IMR-90 (cell line): ENCODE data around the gene UBA7. TPM values are rescaled to one million over a fixed set of nuclear protein-coding genes. Genes with fewer than 3 reads are reported as not detected.

ENCODE experiments used
- ATAC-seq: fragments of 200-7000 bp; cut with Tn5 transposase; 2 replicates; pipeline ENCODE4 v1.9.1; 2020; ENCODE audit warnings: low read depth, mild to moderate bottlenecking, moderate library complexity
- BruUV-seq: library from RNA; stranded (reverse); fragments of 400-500 nt; replicated peaks from 2 replicates; lab custom pipeline; 2021; lab: Mats Ljungman, UMichigan
- CTCF ChIA-PET: fragments of 300-600 bp; formaldehyde crosslinking; extraction: SDS; loops from one replicate; lab custom pipeline; 2021; ENCODE audit warnings: antibody characterized with exemption; lab: Yijun Ruan, JAX
- POLR2A ChIA-PET: fragments of 300-600 bp; sonication (Branson Sonifier 250); formaldehyde crosslinking; loops from one replicate; lab custom pipeline; 2022; ENCODE audit warnings: antibody characterized with exemption; ENCODE audit not compliant: unreplicated experiment; lab: Charles Lee
- DNase-seq: peaks from one replicate; pipeline ENCODE4 v3.0.0; 2013
- H2AFZ ChIP-seq: replicated peaks from 2 replicates; pipeline ENCODE3; 2013; ENCODE audit warnings: low read length, mild to moderate bottlenecking; ENCODE audit not compliant: poor library complexity
- H2AK5ac ChIP-seq: 2 replicates; pipeline ENCODE4 v1.6.1; 2013; ENCODE audit warnings: low read depth, low read length, inconsistent platforms
- H2AK9ac ChIP-seq: replicated peaks from 2 replicates; pipeline ENCODE3; 2013; ENCODE audit warnings: mild to moderate bottlenecking, low read depth, low read length, moderate library complexity; ENCODE audit not compliant: poor library complexity
- H2BK120ac ChIP-seq: 2 replicates; pipeline ENCODE4 v1.6.1; 2013; ENCODE audit warnings: low read depth, low read length, inconsistent platforms
- H2BK15ac ChIP-seq: 3 replicates; pipeline ENCODE4 v1.6.1; 2013; ENCODE audit warnings: low read depth, low read length, inconsistent platforms
- H2BK20ac ChIP-seq: 2 replicates; pipeline ENCODE4 v1.6.1; 2013; ENCODE audit warnings: low read depth, mild to moderate bottlenecking, inconsistent platforms, low read length, moderate library complexity
- H2BK5ac ChIP-seq: 2 replicates; pipeline ENCODE4 v1.6.1; 2013; ENCODE audit warnings: mild to moderate bottlenecking, low read depth, low read length, inconsistent platforms; ENCODE audit not compliant: poor library complexity, severe bottlenecking
- H3K14ac ChIP-seq: replicated peaks from 2 replicates; pipeline ENCODE4 v1.6.1; 2013; ENCODE audit warnings: low read depth, low read length, inconsistent platforms
- H3K18ac ChIP-seq: 2 replicates; pipeline ENCODE4 v1.6.1; 2013; ENCODE audit warnings: low read depth, low read length, control low read depth
- H3K23ac ChIP-seq: 2 replicates; pipeline ENCODE4 v1.6.1; 2013; ENCODE audit warnings: low read depth, low read length, inconsistent platforms
- H3K27ac ChIP-seq: 2 replicates; pipeline ENCODE4 v1.5.1; 2013; ENCODE audit warnings: mild to moderate bottlenecking, control low read depth, low read length; ENCODE audit not compliant: insufficient read depth
- H3K27me3 ChIP-seq: 2 replicates; pipeline ENCODE4 v1.6.1; 2013; ENCODE audit warnings: low read length; ENCODE audit not compliant: control insufficient read depth, insufficient read depth
- H3K36me3 ChIP-seq: 2 replicates; pipeline ENCODE4 v1.6.1; 2013; ENCODE audit warnings: low read length, mixed read lengths; ENCODE audit not compliant: control insufficient read depth, insufficient read depth
- H3K4ac ChIP-seq: 2 replicates; pipeline ENCODE4 v1.6.1; 2013; ENCODE audit warnings: low read depth, low read length, inconsistent platforms
- H3K4me1 ChIP-seq: 2 replicates; pipeline ENCODE4 v1.6.1; 2013; ENCODE audit warnings: low read length, mixed read lengths; ENCODE audit not compliant: control insufficient read depth, insufficient read depth
- H3K4me2 ChIP-seq: 2 replicates; pipeline ENCODE4 v1.6.1; 2013; ENCODE audit warnings: low read depth, mild to moderate bottlenecking, control low read depth, low read length, moderate library complexity
- H3K4me3 ChIP-seq: 2 replicates; pipeline ENCODE4 v1.5.1; 2013; ENCODE audit warnings: low read depth, mild to moderate bottlenecking, control low read depth, low read length, moderate library complexity; ENCODE audit not compliant: insufficient read depth
- H3K56ac ChIP-seq: 2 replicates; pipeline ENCODE4 v1.6.1; 2013; ENCODE audit warnings: low read length, inconsistent platforms; ENCODE audit not compliant: insufficient read depth; ENCODE audit errors: extremely low read depth
- H3K79me1 ChIP-seq, 2 experiments: 2 replicates each; pipeline ENCODE4 v1.6.1; 2013; ENCODE audit warnings: low read length in 2 of 2, inconsistent platforms in 1 of 2, low read depth in 1 of 2
- H3K9ac ChIP-seq: 2 replicates; pipeline ENCODE4 v1.6.1; 2013; ENCODE audit warnings: low read depth, low read length, control low read depth
- H3K9me1 ChIP-seq: 2 replicates; pipeline ENCODE4 v1.6.1; 2013; ENCODE audit warnings: low read length, inconsistent platforms; ENCODE audit not compliant: insufficient read depth
- H3K9me3 ChIP-seq: 2 replicates; pipeline ENCODE4 v1.6.1; 2013; ENCODE audit warnings: low read length; ENCODE audit not compliant: control insufficient read depth, insufficient read depth
- H4K20me1 ChIP-seq: 2 replicates; pipeline ENCODE4 v1.6.1; 2013; ENCODE audit warnings: low read length, inconsistent platforms; ENCODE audit not compliant: insufficient read depth
- H4K5ac ChIP-seq: 2 replicates; pipeline ENCODE4 v1.6.1; 2013; ENCODE audit warnings: mild to moderate bottlenecking, low read depth, low read length, control low read depth
- H4K8ac ChIP-seq, 2 experiments: 2 replicates each; pipeline ENCODE4 v1.6.1; 2013; ENCODE audit warnings: low read depth in 2 of 2, low read length in 2 of 2, control low read depth in 1 of 2, inconsistent platforms in 1 of 2
- H4K91ac ChIP-seq: 2 replicates; pipeline ENCODE4 v1.6.1; 2013; ENCODE audit warnings: low read depth, low read length, inconsistent platforms; ENCODE audit not compliant: insufficient read depth
- CTCF ChIP-seq: conservative IDR thresholded peaks from 2 replicates; pipeline ENCODE4 v1.5.1; 2012; ENCODE audit warnings: mild to moderate bottlenecking, low read depth, low read length, improper control_type of control experiment
- FOS ChIP-seq: fragments of 150-350 bp; IDR thresholded peaks from 2 replicates; pipeline ENCODE4 v1.6.1; 2016; ENCODE audit warnings: low read depth, low read length
- MAFK ChIP-seq: IDR thresholded peaks from 2 replicates; pipeline ENCODE4 v1.6.1; 2012; ENCODE audit warnings: low read depth, low read length, improper control_type of control experiment
- RAD21 ChIP-seq: IDR thresholded peaks from 2 replicates; pipeline ENCODE4 v1.6.1; 2012; ENCODE audit warnings: low read length, improper control_type of control experiment
- RCOR1 ChIP-seq: IDR thresholded peaks from 2 replicates; pipeline ENCODE4 v1.6.1; 2012; ENCODE audit warnings: mild to moderate bottlenecking, low read length, improper control_type of control experiment; ENCODE audit not compliant: insufficient replicate concordance
- RFX5 ChIP-seq: IDR thresholded peaks from 2 replicates; pipeline ENCODE4 v1.8.0; 2012; ENCODE audit warnings: low read depth, mild to moderate bottlenecking, low read length, moderate library complexity
- SMC3 ChIP-seq: fragments of 150-350 bp; IDR thresholded peaks from 2 replicates; pipeline ENCODE4 v1.6.1; 2016; ENCODE audit warnings: low read depth, mild to moderate bottlenecking, antibody characterized with exemption, low read length, moderate library complexity
- USF2 ChIP-seq: fragments of 150-350 bp; IDR thresholded peaks from 2 replicates; pipeline ENCODE4 v1.6.1; 2017; ENCODE audit warnings: mild to moderate bottlenecking, antibody characterized with exemption, low read length, low read depth
- WGBS, 2 experiments: methylation state at CpG; one replicate each; pipeline versions ENCODE4 v1.1.5 to v1.1.7; 2013; ENCODE audit warnings: missing lambda C conversion rate in 2 of 2; ENCODE audit not compliant: insufficient read length in 1 of 2; ENCODE audit errors: extremely low coverage in 2 of 2; 5-methylcytosine and 5-hydroxymethylcytosine counted together
- dilution Hi-C: fragments of 300-500 bp; cut with HindIII; formaldehyde crosslinking; loops from one replicate; pipeline ENCODE4 v1.14.3; 2018; ENCODE audit warnings: low sequenced_read_pairs; ENCODE audit not compliant: unreplicated experiment
- in situ Hi-C: fragments of 300-500 bp; cut with MboI; formaldehyde crosslinking; loops from 3 replicates; pipeline ENCODE4 v1.14.3; 2019; ENCODE audit warnings: low sequenced_read_pairs, inconsistent platforms, mixed read lengths
- intact Hi-C: fragments of 100-400 bp; cut with micrococcal nuclease; formaldehyde crosslinking; loops from 2 replicates; pipeline ENCODE4 v1.10.0; 2022
- polyA plus RNA-seq, 3 experiments: library from polyadenylated mRNA; depleted of rRNA; stranded (reverse); fragments of >200 nt; gene quantifications; 2 replicates each; pipeline ENCODE4 v1.2.3, GENCODE V29; 2012; ENCODE audit warnings: low replicate concordance in 1 of 3
- total RNA-seq: library from RNA; depleted of rRNA; stranded (reverse); fragments of >200 nt; gene quantifications from 2 replicates; pipeline ENCODE4 v1.2.3, GENCODE V29; 2012

UBA7 gene
- total and polyA plus RNA-seq, 2 of the 4 experiments (the other 2 are of a cell fraction): 18.6 to 57.8 TPM

- peaks cover 4% of the 10 kb centered on the region; the same call in 1 of the 2 replicates for H3K36me3 ChIP-seq
- no peak overlapping the region for H3K4ac ChIP-seq
- H3K27me3 ChIP-seq: peaks cover 5% of the 10 kb centered on the region; the same call in 1 of the 2 replicates
- ChIA-PET POLR2A (no interaction called here), CTCF (no interaction called here)
- BruUV-seq: no TSS peak
- H3K4me1 ChIP-seq: peaks cover 7% of the 10 kb centered on the region
- H2BK120ac ChIP-seq: no peak overlapping the region
- in situ Hi-C loops (no loop called here), dilution Hi-C loops (no loop called here), intact Hi-C loops (no loop called here)
- no peak overlapping the region for H3K23ac ChIP-seq
- no peak for ATAC-seq
- peak overlapping the region; percentile 61 for H2AFZ ChIP-seq
- no peak overlapping the region for H3K4me3 ChIP-seq
- H2AK5ac ChIP-seq: no peak overlapping the region
- no peak overlapping the region for H4K91ac ChIP-seq
- 83% methylated on average over 1 of the region's 2 CpGs; no CpG with 5 or more reads in 1 of the 2 experiments for WGBS, 2 experiments
- no peak overlapping the region for H4K8ac ChIP-seq
- peaks cover 4 to 34% of the 10 kb centered on the region in 2 experiments for H3K79me1 ChIP-seq
- H3K9ac ChIP-seq: no peak overlapping the region
- no peak overlapping the region for H3K4me2 ChIP-seq
- H4K20me1 ChIP-seq: peaks cover 5% of the 10 kb centered on the region; the same call in 1 of the 2 replicates
- H3K9me3 ChIP-seq: no peaks in the 10 kb centered on the region
- no peak overlapping the region for H3K18ac ChIP-seq
- no peak overlapping the region for H3K27ac ChIP-seq
- H2BK15ac ChIP-seq: no peak overlapping the region
- no peak overlapping the region for H3K56ac ChIP-seq
- H2BK20ac ChIP-seq: no peak overlapping the region
- no peak overlapping the region for H3K14ac ChIP-seq
- DNase-seq: no peak
- TF ChIP-seq FOS (no peak), USF2 (no peak), MAFK (no peak), SMC3 (no peak), RCOR1 (no peak), RAD21 (no peak), RFX5 (no peak), CTCF (no peak)
- peaks cover 5% of the 10 kb centered on the region for H3K9me1 ChIP-seq
- H4K5ac ChIP-seq: no peak overlapping the region
- H2BK5ac ChIP-seq: no peak overlapping the region
- H2AK9ac ChIP-seq: no peak overlapping the region
Observed at GRCh38 chr3:49788056-49788455, 25.7 kb downstream of the UBA7 start.
